HG03521 (cell line): ENCODE data around the gene KANSL2.
"Not testable (repeated sequence)": the region's sequence is repeated elsewhere in the genome, so short reads cannot be mapped to it uniquely, and the experiment has no call there.

ENCODE experiments used
- ATAC-seq: cut with Tn5 transposase; IDR thresholded peaks from one replicate; pipeline ENCODE4 v1.9.1; 2021; ENCODE audit warnings: mild to moderate bottlenecking, moderate library complexity; ENCODE audit not compliant: unreplicated experiment

KANSL2 gene

DNA sequence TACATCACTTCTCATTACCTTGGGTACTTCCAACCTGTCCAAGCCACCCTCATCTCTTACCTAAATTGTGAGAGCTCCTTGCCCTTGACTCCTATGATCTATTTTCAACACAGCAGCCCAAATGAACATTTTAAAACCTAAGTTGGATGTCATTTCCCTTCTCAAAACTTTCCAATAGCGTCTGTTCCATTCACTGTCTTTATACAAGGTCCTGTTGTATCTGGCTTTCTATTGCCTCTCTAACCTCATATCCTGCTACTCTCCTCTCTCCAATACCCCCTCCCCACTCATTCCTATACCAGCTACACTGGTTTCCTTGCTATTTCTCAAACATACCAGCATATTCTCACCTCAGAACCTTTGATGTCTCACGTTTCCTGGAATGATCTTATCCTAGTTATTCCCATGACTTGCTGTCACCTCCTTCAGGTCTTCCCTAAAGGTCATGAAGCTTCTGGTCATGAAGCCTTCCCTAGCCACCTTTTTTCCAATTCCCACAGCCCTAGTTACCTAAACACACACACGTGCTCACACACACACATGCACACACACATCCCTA is 4.1 kb upstream of the KANSL2 start:
- ATAC-seq: no peak

DNA sequence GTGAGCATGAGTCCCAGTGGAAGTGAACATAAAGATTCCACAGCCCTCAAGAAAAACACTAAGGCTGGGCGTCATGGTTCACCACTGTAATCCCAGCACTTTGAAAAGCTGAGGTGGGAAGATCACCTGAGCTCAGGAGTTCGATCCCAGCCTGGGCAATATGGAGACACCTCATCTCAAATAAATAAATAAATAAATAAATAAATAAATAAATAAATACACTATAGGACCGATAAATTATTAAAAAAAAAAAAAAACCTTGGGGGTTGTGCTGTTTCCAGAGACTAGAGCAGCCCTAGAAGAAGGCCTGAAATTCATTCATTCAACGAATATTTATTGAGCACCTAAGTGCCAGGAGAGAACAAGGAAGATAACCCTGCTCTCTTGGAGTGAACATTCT is 1.5 kb upstream of the KANSL2 start:
- no peak for ATAC-seq

DNA sequence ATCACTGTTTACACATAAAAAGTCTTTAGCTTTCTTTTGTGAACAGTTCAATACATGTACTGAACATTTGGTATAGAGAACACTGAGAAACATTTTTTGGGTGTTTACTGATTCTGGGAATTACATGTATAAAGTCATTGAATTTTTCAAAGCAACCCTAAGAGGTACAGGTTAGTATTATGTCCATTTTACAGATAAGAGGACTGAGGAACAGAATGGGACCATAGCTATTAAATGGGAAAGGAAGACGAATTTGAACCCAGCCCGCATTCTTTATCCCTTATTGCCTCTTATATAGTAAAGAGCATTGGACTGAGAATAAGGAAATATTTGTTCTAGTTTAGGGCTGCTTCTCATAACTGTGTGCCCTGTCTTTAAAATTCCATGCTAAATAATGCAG is 889 bp upstream of the KANSL2 start:
- no peak for ATAC-seq

DNA sequence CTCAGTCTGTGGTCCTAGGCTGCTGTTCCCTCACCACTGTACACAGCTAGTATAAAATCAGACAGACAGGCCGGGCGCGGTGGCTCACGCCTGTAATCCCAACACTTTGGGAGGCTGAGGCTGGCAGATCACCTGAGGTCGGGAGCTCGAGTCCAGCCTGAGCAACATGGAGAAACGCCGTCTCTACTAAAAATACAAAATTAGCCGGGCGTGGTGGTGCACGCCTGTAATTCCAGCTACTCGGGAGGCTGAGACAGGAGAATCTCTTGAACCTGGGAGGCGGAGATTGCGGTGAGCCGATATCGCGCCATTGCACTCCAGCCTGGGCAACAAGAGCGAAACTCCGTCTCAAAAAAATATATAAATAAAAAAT is 481 bp upstream of the KANSL2 start:
- not testable (repeated sequence) for ATAC-seq

DNA sequence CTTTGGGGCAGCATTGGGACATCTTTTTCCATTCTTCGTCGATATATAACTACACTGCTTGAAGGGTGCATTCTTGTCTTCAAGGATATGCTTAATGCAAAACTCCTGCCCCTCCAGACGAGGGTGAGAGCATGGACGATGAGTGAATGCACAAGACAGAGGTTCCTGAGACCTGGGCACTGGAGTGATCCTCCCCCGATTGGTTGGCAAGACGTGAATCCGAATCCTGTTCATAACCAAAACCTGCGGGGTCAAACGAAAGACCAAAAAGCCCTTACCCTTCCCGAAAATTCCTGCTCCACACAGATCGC is 684 bp downstream of the KANSL2 start:
- ATAC-seq: no peak

DNA sequence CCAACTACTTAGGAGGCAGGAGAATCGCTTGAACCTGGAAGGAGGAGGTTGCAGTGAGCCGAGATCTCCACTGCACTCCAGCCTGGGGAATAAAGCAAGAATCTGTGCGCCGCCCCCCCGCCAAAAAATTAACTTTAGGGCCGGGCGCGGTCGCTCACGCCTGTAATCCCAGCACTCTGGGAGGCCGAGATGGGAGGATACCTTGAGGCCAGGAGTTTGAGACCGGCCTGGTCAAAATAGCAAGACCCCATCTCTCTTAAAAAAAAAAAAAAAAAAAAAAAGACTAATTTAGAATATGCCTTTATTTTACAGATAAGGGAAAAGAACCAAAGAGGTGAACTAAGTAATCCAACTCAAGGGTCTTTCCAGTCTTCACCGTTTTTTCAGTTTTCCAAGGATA is 1.2 kb downstream of the KANSL2 start:
- ATAC-seq: no peak

DNA sequence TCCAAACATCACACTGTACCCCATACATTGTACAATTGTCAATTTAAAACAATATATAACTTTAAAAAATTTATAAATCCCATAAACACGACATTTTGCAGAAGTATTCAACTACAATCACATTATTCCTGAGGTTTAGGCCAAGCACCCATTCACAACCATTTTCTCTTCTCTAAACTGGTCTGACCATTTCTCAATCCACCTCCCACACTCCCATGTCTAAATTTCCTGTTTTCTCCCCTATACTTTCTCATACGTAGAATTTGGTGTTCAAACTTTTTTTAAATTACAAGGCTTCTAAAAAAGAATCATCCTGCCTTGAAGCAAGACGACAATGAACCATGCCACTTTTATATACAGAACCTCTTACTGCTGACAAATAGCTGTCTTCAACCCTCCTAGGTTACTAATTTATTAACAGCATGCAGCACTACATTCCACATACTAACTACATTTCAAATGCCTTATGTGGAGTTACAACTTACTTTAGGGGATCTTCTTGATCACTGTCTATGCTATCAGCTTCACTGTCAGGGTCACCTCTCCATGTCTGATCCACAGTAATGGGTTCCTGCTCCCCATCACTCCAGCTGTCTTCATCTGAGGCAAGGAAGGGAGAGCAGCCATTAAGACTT is 3.4 kb downstream of the KANSL2 start:
- ATAC-seq: no peak

DNA sequence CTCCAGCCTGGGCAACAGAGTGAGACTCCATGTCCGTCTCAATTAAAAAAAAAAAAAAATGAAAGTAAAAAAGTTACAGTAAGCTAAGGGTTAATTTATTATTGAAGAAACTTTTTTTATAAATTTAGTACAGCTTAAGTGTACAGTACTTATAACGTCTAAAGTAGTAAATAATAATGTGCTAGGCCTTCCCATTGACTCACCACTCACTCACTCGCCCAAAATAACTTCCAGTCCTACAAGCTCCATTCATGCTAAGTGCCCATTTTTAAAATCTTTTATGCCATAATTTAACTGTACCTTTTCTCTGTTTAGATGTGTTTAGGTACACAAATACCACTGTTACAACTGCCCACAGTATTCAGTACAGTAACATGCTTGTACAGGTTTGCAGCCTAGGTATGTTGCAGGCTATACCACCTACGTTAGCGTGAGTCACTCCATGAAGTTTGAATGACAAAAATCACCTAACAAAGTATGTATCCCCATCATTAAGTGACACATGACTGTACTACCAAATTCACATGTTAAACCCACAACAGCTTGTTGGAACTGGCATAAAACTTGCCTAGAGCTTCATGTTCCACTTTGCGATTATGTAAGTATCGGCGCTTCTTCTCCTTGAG is 10.7 kb downstream of the KANSL2 start:
- no peak for ATAC-seq

DNA sequence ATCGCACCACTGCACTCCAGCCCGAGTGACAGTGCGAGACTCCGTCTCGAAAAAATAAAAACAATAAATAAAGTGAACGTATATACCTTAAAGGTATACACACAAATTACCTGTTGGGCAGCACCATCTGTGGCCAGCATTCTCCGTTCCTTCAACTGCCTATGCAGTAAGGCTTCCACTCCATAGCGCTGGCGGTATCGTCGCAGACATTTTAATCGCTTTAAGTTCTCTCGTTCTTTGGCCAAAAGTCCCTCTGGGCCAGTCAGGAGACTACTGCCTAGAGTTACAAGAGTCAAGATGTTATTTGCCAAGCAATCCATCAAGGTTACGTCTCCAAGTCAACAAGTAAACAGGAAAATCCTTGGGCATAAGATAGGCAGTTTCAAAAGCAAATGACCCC is 13.0 kb downstream of the KANSL2 start:
- ATAC-seq: no peak

DNA sequence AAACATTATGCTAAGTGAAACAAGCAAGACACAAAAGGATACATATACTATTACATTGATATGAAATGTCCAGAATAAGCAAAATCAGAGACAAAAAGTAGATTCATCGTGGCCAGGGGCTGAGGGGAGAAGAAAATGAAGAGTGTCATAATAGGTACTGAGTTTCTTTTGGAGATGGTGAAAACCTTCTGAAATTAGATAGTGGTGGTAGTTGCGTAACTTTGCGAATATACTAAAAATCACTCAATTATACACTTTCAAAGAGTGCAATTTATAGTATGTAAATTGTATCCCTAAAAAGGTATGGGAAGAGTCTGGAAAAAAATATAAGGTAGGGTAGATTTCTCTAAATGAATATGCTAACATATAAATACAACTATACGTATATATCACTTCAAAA is 22.2 kb downstream of the KANSL2 start:
- no peak for ATAC-seq

DNA sequence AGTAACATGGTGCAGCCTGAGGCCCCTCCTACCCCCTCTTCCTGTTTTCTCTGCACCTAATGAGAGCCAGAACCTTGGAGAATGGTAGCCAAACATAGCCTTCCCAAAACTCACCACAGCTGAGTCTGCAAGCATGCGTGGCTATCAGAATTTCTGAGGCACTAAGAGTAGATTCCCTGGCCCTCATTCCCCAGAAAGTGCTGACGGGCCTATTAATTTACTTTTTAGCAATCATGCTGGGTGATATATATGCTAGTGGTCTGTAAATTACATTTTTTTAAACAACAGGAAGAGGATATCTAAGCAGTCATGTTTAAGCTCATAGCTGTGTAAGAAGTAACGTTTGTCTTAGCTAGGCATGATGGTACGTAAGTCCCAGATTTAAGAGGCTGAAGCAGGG is 30.4 kb downstream of the KANSL2 start:
- ATAC-seq: no peak

DNA sequence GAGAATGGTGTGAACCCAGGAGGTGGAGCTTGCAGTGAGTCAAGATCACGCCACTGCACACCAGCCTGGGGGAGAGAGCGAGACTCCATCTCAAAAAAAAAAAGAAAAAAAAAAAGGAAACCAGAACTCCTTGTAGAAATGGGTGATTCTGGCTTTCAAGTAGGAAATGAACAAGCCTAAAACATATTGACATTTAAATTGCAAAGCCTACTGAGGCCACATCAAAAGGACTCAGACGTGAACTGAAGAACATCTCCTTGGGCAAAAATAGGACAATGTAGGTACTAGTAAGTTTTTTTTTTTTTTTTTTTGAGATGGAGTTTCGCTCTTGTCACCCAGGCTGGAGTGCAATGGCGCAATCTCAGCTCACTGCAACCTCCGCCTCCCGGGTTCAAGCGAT is 36.7 kb downstream of the KANSL2 start:
- ATAC-seq: not testable (repeated sequence)

DNA sequence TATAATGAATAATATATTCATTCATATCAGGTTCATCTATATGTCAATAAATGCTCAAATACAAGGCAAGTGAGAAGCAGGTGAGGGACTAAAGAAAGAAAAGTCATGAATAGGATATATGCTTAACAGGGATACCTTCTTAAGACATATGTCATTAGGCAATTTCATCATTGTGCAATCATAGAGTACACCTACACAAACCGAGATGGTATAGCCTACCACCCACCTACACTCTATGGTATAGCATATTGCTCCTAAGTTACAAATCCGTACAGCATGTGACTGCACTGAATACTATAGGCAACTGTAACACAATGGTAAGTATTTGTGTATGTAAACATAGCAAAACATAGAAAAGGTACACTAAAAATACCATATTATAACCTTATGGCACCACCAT is 39.0 kb downstream of the KANSL2 start:
- ATAC-seq: no peak

DNA sequence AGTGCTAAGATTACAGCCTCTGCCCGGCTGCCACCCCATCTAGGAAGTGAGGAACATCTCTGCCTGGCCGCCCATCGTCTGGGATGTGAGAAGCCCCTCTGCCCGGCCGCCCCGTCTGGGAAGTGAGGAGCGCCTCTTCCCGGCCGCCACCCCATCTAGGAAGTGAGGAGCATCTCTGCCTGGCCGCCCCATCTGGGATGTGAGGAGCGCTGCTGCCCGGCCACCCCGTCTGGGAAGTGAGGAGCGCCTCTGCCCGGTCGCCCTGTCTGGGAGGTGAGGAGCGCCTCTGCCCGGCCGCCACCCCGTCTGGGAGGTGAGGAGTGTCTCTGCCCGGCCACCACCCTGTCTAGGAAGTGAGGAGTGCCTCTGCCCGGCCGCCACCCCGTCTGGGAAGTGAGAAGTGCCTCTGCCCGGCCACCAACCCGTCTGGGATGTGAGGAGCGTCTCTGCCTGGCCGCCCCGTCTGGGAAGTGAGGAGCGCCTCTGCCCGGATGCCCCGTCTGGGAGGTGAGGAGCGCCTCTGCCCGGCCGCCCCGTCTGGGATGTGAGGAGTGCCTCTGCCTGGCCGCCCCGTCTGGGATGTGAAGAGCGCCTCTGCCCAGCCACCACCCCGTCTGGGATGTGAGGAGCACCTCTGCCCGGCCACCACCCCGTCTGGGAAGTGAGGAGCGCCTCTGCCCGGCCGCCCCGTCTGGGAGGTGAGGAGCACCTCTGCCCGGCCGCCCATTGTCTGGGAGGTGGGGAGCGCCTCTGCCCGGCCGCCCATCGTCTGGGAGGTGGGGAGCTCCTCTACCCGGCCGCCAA is 40.1 kb downstream of the KANSL2 start:
- ATAC-seq: not testable (repeated sequence)

DNA sequence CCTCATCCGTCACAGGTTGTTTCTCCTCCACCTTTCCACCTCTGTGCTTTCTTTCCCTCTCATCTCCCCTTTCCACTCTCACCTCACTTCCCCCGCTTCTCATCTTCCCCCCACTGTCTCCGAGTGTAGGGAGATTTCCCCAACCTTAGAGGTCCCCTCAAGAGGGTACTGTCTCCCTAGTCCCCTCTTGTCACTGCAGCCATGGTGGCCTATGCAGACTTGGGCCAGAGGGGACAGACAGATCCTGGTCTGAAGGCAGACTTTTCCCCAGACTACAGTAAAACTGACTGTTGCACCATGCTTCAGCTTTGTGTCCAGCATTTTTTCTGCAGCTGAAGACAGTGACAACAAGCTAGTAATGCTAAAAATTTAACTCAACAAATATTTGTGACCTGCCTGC is 41.2 kb downstream of the KANSL2 start:
- no peak for ATAC-seq

DNA sequence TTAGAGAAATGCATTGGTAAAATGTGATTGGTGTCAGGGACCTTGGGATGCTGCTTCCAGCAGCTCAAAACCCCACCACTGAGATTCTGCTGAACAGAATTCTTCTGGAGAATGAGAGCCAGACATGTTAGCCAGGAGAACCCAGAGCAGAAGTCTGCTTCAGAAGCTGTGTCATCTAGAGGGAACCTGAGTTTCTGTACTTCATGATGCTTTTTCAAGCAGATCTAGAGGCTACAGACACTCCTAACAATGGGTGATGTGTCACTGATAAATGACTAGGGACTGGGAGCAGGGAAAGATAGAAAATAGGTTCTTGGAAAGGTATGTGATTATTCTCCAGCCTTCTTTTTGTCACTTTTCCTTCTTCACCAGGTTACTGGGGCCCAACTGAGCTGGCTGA is 41.6 kb downstream of the KANSL2 start:
- ATAC-seq: no peak

DNA sequence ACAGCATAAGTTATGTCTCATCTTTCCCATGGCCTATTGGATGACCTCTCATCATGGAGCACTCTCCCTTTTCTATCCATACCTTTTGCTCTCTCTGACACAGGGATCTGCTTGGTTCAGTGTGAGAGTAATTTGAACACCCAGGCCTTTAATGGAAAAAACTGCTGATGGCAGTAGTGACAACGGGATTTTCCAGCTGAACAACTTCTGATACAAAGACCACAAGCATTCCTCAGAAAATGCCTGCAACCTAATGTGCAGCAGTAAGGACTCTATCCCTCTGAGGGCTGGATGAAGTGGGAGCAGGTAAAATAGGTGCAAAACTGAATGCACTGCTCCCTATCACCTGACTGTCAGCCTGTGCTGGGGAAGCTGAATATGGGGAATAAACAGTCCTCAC is 51.0 kb downstream of the KANSL2 start:
- no peak for ATAC-seq

DNA sequence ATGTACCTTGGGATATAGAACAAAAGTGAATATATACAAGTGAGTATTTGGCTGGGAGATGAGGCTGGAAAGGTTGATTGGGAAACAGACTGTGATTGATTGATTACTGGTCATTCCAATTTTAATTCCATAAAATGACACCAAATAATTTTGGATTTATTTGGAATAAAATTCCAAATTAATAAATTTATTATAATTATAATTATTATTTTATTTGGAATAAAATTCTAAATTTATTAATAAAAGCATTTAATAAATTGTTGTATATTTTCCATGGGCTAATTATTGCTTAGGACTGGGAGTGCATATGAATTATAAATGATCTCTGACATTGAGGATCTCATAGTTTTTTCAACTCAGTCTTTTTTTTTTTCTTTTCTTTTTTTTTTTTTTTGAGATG is 51.7 kb downstream of the KANSL2 start:
- no peak for ATAC-seq

DNA sequence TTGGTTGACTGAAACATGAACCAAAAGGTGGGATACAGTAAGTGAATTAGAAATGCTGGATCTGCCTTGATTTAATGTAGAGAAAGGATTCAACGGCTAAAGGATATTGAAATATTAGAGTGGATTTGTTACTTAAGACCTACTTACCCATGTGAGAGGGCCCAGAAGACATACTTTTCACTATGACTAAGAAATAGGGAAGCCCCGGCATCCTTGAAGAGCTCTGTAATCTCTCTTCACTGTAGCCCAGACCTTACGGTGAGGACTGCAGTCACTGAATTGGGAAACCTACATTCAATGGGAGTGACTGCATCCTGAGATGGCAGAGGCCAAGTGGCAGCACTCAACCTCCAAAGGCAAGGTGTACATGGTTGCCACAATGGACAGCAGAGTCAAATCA is 52.5 kb downstream of the KANSL2 start:
- ATAC-seq: no peak

DNA sequence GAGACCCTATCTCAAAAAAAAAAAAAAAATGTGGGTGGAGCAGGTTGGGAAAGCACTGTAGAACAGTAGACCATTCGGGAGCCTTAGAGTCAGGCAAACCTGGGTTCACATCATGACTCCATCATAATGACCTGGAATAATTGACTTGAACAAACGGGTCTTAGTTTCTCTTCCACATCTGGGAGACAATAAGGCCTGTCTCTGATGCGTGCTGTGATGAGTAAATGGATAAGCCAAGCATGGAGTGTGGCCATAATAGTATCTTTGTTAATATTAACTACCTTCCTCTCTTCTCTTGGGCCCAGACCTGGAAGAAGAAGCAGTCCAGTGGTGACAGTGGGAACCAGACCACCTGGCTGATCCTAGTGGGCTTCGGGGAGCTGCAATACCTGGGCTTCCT is 54.5 kb downstream of the KANSL2 start:
- no peak for ATAC-seq

DNA sequence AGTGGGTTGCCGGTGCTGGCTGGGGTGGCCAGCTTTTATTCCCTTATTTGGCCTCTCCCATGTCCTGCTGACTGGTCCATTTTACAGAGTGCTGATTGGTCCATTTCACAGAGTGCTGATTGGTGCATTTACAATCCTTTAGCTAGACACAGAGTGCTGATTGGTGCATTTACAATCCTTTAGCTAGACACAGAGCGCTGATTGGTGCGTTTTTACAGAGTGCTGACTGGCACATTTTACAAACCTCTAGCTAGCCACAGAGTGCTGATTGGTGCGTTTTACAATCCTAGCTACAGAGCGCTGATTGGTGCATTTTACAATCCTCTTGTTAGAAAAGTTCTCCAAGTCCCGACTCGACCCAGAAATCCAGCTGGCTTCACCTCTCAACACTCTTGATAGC is 59.0 kb downstream of the KANSL2 start:
- not testable (repeated sequence) for ATAC-seq

DNA sequence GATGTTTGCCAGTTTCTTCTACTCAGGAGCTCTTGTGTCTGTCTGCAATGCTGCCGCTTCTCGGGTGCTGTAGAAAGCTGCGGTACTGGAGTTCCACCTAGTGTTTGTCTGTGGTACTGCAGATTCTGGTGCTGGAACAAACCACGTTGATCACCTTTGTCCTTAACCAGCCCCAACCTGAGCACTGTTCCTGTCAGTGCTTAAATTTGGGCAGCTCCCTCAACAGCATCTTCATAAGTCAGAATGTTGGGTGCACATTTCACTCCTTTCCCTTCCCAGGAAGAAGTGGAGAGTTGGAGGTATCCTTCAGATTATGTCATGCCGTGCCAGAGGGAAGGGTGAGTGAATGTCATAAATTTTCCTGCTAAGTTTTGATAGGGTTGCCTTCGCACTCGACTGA is 63.5 kb downstream of the KANSL2 start:
- ATAC-seq: peak; percentile 48
